Prostate gland (tissue), 2 donors: ENCODE results near the gene SPTBN1. TPM values are rescaled to one million over a fixed set of nuclear protein-coding genes. Genes with fewer than 3 reads are reported as not detected.

Source experiments
- DNase-seq: peaks from one replicate; pipeline ENCODE4 v3.0.0-alpha.2; 2019; ENCODE audit warnings: low spot score
- H3K27ac ChIP-seq, 2 donors: fragments of 200-600 bp; sonication (generic); 2 replicates each; pipeline ENCODE4 v1.5.1; 2017 to 2019
- H3K27me3 ChIP-seq: fragments of 200-600 bp; sonication (generic); replicated peaks from 2 replicates; pipeline ENCODE4 v1.5.1; 2019; ENCODE audit not compliant: insufficient read depth
- H3K36me3 ChIP-seq, 2 donors: fragments of 200-600 bp; sonication (generic); 1 replicate in 1 of 2; 2 replicates in 1 of 2; pipeline versions ENCODE4 v1.5.1 to v1.8.1; 2017 to 2019
- H3K4me1 ChIP-seq: fragments of 200-600 bp; sonication (generic); replicated peaks from 2 replicates; pipeline ENCODE4 v1.5.1; 2019
- H3K4me3 ChIP-seq, 2 donors: fragments of 200-600 bp; sonication (generic); 2 replicates each; pipeline ENCODE4 v1.5.1; 2017 to 2019
- H3K9me3 ChIP-seq: fragments of 200-600 bp; sonication (generic); 2 replicates; pipeline ENCODE4 v1.5.1; 2017
- CTCF ChIP-seq, 4 experiments: fragments of 200-600 bp in 2 of 4; fragments of 450-650 bp in 2 of 4; sonication (generic) in 2 of 4; IDR thresholded peaks; 1 replicate in 3 of 4; 2 replicates in 1 of 4; pipeline ENCODE4 v1.5.1; 2016 to 2019; ENCODE audit warnings: antibody characterized with exemption in 4 of 4, mild to moderate bottlenecking in 2 of 4, moderate library complexity in 2 of 4
- POLR2A ChIP-seq: fragments of 450-650 bp; IDR thresholded peaks from one replicate; pipeline ENCODE4 v1.6.1; 2016; ENCODE audit warnings: antibody characterized with exemption, mild to moderate bottlenecking
- POLR2AphosphoS5 ChIP-seq: sonication (generic); formaldehyde crosslinking; IDR thresholded peaks from one replicate; pipeline ENCODE4 v1.6.1; 2017; ENCODE audit warnings: antibody characterized with exemption
- WGBS: methylation state at CpG from one replicate; pipeline ENCODE4 v1.1.5; 2018; 5-methylcytosine and 5-hydroxymethylcytosine counted together
- intact Hi-C: fragments of 100-400 bp; cut with DNase I; formaldehyde crosslinking; loops from one replicate; pipeline ENCODE4 v1.14.2; 2022
- total RNA-seq, 2 donors: library from RNA; depleted of rRNA; stranded (reverse); fragments of >200 nt; gene quantifications; one replicate each; pipeline ENCODE4 v1.1.0, GENCODE V29; 2016

Gene SPTBN1
- total RNA-seq, 2 donors from 2014 or later: 146 to 348 TPM

GRCh38 chr2:54555318-54555837 is 99.3 kb downstream of the SPTBN1 start:
- Histone ChIP-seq H3K4me3 (no peak overlapping the region), H3K27ac (no peak overlapping the region), H3K9me3 (no peaks in the 10 kb centered on the region), H3K4me1 (peaks cover 11% of the 10 kb centered on the region), H3K27me3 (no peaks in the 10 kb centered on the region), H3K36me3 (no peaks in the 10 kb centered on the region)
- intact Hi-C loops: loop anchor here (5.0 kb wide), 1 partner anchor 82 kb away; no protein-coding TSS in a partner anchor
- 38% methylated on average over 3 of the region's 3 CpGs for WGBS
- no peak for DNase-seq
- TF ChIP-seq POLR2AphosphoS5: no peak
- TF ChIP-seq POLR2A: no peak

DNA sequence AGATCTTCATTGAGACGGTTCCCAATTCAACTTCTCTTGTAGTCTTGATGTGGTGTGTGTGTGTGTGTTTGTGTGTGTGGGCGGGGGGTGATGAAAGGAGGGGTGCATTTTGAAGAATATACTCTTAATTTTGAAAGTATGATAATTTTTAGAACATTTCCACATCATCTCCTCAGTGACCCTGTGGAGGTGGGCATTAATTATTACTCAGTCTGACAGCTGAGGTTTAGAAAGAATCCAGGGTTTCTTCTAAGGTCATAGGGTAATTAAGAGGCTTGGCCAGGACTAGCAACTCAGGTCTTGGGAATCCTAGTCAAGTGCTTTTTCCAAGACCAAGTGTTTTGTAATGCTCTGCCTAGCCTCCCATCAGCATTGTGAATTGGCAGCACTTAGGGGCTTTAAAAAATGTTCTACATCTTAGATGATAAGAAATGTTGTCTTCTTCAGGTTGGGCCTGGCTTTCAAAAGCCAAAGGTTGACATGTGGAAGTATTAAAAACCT is 100.5 kb downstream of the SPTBN1 start:
- Histone ChIP-seq H3K27me3 (no peaks in the 10 kb centered on the region), H3K36me3 (no peaks in the 10 kb centered on the region), H3K4me1 (peaks cover 18% of the 10 kb centered on the region), H3K4me3 (no peak overlapping the region), H3K9me3 (no peaks in the 10 kb centered on the region), H3K27ac (peak overlapping the region in 1 of 2 donors; percentile 83)
- WGBS: 87% methylated on average over 2 of the region's 2 CpGs
- TF ChIP-seq CTCF (IDR thresholded peaks at IDR 0.05): no peak
- no peak for TF ChIP-seq POLR2AphosphoS5
- TF ChIP-seq POLR2A: no peak
- intact Hi-C loops: loop anchor here (5.0 kb wide), 1 partner anchor 81 kb away; no protein-coding TSS in a partner anchor
- no peak for DNase-seq

DNA sequence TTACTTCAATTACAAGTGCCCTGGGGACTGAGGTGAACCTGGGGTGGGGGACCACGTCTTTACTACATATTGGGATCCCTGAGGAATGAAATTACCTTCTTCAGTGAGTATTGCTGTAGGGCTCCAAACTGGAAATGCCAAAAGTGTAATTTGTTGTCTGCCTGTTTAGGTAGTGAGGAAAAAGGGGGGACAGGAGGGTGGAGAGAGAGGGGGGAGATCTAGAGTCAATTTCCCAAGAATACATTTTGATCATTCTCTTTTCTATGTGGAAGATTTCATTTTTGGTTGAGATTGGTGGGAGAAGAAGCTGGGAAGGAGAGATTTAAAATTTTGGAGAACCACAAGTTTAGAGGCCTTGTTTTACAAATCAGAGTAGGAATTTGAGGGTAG is 101.1 kb downstream of the SPTBN1 start:
- Histone ChIP-seq H3K27ac (peak overlapping the region; percentile 83 to 84), H3K4me1 (peaks cover 18% of the 10 kb centered on the region), H3K4me3 (no peak overlapping the region), H3K9me3 (no peaks in the 10 kb centered on the region), H3K27me3 (no peaks in the 10 kb centered on the region), H3K36me3 (no peaks in the 10 kb centered on the region)
- whole genome bisulfite sequencing: 54% methylated on average over 1 of the region's 1 CpG
- TF ChIP-seq CTCF (IDR thresholded peaks at IDR 0.05) (no peak), POLR2A (no peak), POLR2AphosphoS5 (no peak)
- intact Hi-C loops: loop anchor here (5.0 kb wide), 1 partner anchor 80 kb away; no protein-coding TSS in a partner anchor
- no peak for DNase-seq

- Histone ChIP-seq H3K36me3 (no peaks in the 10 kb centered on the region), H3K9me3 (no peaks in the 10 kb centered on the region), H3K27me3 (no peaks in the 10 kb centered on the region), H3K4me3 (peak overlapping the region; percentile 40 to 43), H3K27ac (peak overlapping the region; percentile 83 to 84), H3K4me1 (peaks cover 18% of the 10 kb centered on the region)
- intact Hi-C loops: loop anchor here (5.0 kb wide), 1 partner anchor 80 kb away; no protein-coding TSS in a partner anchor
- WGBS: 4% methylated on average over 42 of the region's 48 CpGs
- DNase-seq: peak; percentile 60
- TF ChIP-seq POLR2AphosphoS5: peak; percentile 61
- TF ChIP-seq POLR2A: peak; percentile 53
- TF ChIP-seq CTCF (IDR thresholded peaks at IDR 0.05): peak in 2 of 4 experiments; percentile 26 to 33
Measured at GRCh38 chr2:54557601-54558187, 101.6 kb downstream of the SPTBN1 start.

DNA sequence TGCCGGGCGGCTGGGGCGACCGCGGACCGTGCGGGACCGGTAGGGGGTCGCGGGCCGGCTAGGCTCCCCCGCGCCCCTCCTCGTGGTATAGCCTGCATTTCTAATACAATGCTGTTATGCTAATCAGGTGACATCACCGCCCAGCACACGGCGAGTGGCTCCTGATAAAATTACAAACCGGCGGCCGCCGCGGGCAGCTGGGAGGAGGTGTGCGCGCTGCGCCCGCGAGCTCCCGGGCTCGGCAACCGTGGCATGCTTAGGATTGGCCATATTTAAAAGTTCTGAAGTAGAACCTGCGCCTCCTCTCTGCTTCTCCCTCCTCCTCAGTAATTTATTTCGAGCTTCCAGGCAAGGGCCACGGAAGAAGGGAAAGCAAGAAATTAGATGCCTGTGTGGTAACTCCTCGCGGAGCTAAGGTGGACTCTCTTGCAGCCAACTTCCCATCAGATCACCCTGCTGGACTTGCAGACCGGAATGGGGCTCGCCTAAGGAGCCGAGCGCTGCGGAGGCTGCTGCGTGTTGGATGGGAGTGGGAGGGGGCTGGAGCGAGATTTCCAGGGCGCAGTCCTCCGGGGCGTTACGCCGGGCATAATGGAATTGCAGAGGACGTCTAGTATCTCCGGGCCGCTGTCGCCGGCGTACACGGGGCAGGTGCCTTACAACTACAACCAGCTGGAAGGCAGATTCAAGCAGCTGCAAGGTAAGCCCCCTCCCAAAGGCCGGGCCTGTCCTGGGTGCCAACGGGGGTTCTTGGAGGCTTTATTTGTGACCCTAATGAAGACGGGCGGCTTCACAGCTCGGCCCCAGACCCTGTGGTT is 102.3 kb downstream of the SPTBN1 start:
- WGBS: 2% methylated on average over 58 of the region's 59 CpGs
- intact Hi-C loops: loop anchor here (5.0 kb wide), 1 partner anchor 79 kb away; no protein-coding TSS in a partner anchor
- peak; percentile 67 for DNase-seq
- no peaks in the 10 kb centered on the region for H3K36me3 ChIP-seq
- peak overlapping the region; percentile 83 to 84 for H3K27ac ChIP-seq
- H3K9me3 ChIP-seq: no peaks in the 10 kb centered on the region
- TF ChIP-seq POLR2AphosphoS5: peak; percentile 65
- peak; percentile 71 for TF ChIP-seq POLR2A
- no peak for TF ChIP-seq CTCF (IDR thresholded peaks at IDR 0.05)
- no peaks in the 10 kb centered on the region for H3K27me3 ChIP-seq
- peaks cover 18% of the 10 kb centered on the region for H3K4me1 ChIP-seq
- peak overlapping the region; percentile 40 to 43 for H3K4me3 ChIP-seq
